SK-N-SH treated with all-trans-retinoic acid at 6 μM for 48 hours (cell line): ENCODE measurements around the gene EPHX1.

ENCODE experiments used
- ATAC-seq: fragments of 200-7000 bp; cut with Tn5 transposase; 3 replicates; pipeline ENCODE4 v1.9.1; 2020; ENCODE audit warnings: mild to moderate bottlenecking, moderate library complexity
- ARNTL ChIP-seq: fragments of 450-650 bp; formaldehyde crosslinking; IDR thresholded peaks from 2 replicates; pipeline ENCODE4 v1.5.0; 2020; ENCODE audit warnings: low read depth, mild to moderate bottlenecking, moderate library complexity, borderline replicate concordance
- BACH2 ChIP-seq: fragments of 250-450 bp; sonication (Bioruptor Pico); IDR thresholded peaks from 2 replicates; pipeline ENCODE4 v1.9.0; 2021; ENCODE audit warnings: mild to moderate bottlenecking, borderline replicate concordance
- CSDC2 ChIP-seq: fragments of 250-450 bp; sonication (Bioruptor Pico); IDR thresholded peaks from 2 replicates; pipeline ENCODE4 v1.5.0; 2020; ENCODE audit warnings: mild to moderate bottlenecking, moderate library complexity
- ESRRG ChIP-seq: fragments of 250-450 bp; sonication (Bioruptor Pico); IDR thresholded peaks from 2 replicates; pipeline ENCODE4 v1.6.1; 2021; ENCODE audit warnings: mild to moderate bottlenecking
- GLIS3 ChIP-seq: fragments of 250-450 bp; sonication (Bioruptor Pico); IDR thresholded peaks from 2 replicates; pipeline ENCODE4 v1.5.0; 2020; ENCODE audit warnings: mild to moderate bottlenecking, moderate library complexity
- ISL1 ChIP-seq: fragments of 250-450 bp; sonication (Bioruptor Pico); IDR thresholded peaks from 2 replicates; pipeline ENCODE4 v2.1.2; 2022; ENCODE audit warnings: mild to moderate bottlenecking, moderate library complexity
- OSR1 ChIP-seq: fragments of 250-450 bp; sonication (Bioruptor Pico); IDR thresholded peaks from 2 replicates; pipeline ENCODE4 v1.8.0; 2022; ENCODE audit warnings: moderate library complexity, mild to moderate bottlenecking, inconsistent platforms
- PPARA ChIP-seq: fragments of 250-450 bp; sonication (Bioruptor Pico); IDR thresholded peaks from 2 replicates; pipeline ENCODE4 v1.5.0; 2020; ENCODE audit warnings: mild to moderate bottlenecking, borderline replicate concordance
- SNAI2 ChIP-seq: fragments of 250-450 bp; sonication (Bioruptor Pico); IDR thresholded peaks from 2 replicates; pipeline ENCODE4 v1.5.0; 2020; ENCODE audit warnings: mild to moderate bottlenecking, moderate library complexity
- TCF4 ChIP-seq: fragments of 250-450 bp; sonication (Bioruptor Pico); IDR thresholded peaks from 2 replicates; pipeline ENCODE4 v1.8.0; 2021; ENCODE audit warnings: mild to moderate bottlenecking, moderate library complexity, borderline replicate concordance
- TOX ChIP-seq: fragments of 250-450 bp; sonication (Bioruptor Pico); IDR thresholded peaks from 2 replicates; pipeline ENCODE4 v1.8.0; 2021; ENCODE audit warnings: mild to moderate bottlenecking, moderate library complexity, borderline replicate concordance
- ZC3H10 ChIP-seq: fragments of 250-450 bp; sonication (Bioruptor Pico); IDR thresholded peaks from 2 replicates; pipeline ENCODE4 v1.5.1; 2021; ENCODE audit warnings: mild to moderate bottlenecking, moderate library complexity
- ZFP3 ChIP-seq: fragments of 250-450 bp; sonication (Bioruptor Pico); IDR thresholded peaks from 2 replicates; pipeline ENCODE4 v1.5.0; 2020; ENCODE audit warnings: mild to moderate bottlenecking, moderate library complexity
- ZFP30 ChIP-seq: fragments of 450-650 bp; formaldehyde crosslinking; IDR thresholded peaks from 2 replicates; pipeline ENCODE4 v1.5.0; 2022; ENCODE audit warnings: mild to moderate bottlenecking, moderate library complexity
- ZNF565 ChIP-seq: fragments of 450-650 bp; formaldehyde crosslinking; conservative IDR thresholded peaks from 2 replicates; pipeline ENCODE4 v1.5.0; 2020; ENCODE audit warnings: low read depth, mild to moderate bottlenecking, moderate library complexity
- ZNF70 ChIP-seq: fragments of 450-650 bp; formaldehyde crosslinking; IDR thresholded peaks from 2 replicates; pipeline ENCODE4 v1.5.0; 2020; ENCODE audit warnings: mild to moderate bottlenecking, moderate library complexity
- ZNF8 ChIP-seq: fragments of 450-650 bp; formaldehyde crosslinking; IDR thresholded peaks from 2 replicates; pipeline ENCODE4 v1.5.0; 2020; ENCODE audit warnings: mild to moderate bottlenecking, moderate library complexity
- TF ChIP-seq, protein P1 (sequence below): fragments of 250-450 bp; sonication (Bioruptor Pico); IDR thresholded peaks from 2 replicates; pipeline ENCODE4 v1.8.0; 2021; ENCODE audit warnings: low read depth, mild to moderate bottlenecking, moderate library complexity, borderline replicate concordance
- TF ChIP-seq, protein P2 (sequence below): fragments of 250-450 bp; sonication (Bioruptor Pico); IDR thresholded peaks from 2 replicates; pipeline ENCODE4 v1.5.1; 2020; ENCODE audit warnings: low read depth, mild to moderate bottlenecking, moderate library complexity
- TF ChIP-seq, protein P3 (sequence below): fragments of 250-450 bp; sonication (Bioruptor Pico); IDR thresholded peaks from 2 replicates; pipeline ENCODE4 v1.8.0; 2020; ENCODE audit warnings: mild to moderate bottlenecking, moderate library complexity, borderline replicate concordance
- TF ChIP-seq, protein P4 (sequence below): fragments of 250-450 bp; sonication (Bioruptor Pico); IDR thresholded peaks from 2 replicates; pipeline ENCODE4 v1.5.0; 2020; ENCODE audit warnings: mild to moderate bottlenecking, moderate library complexity

The EPHX1 gene

DNA sequence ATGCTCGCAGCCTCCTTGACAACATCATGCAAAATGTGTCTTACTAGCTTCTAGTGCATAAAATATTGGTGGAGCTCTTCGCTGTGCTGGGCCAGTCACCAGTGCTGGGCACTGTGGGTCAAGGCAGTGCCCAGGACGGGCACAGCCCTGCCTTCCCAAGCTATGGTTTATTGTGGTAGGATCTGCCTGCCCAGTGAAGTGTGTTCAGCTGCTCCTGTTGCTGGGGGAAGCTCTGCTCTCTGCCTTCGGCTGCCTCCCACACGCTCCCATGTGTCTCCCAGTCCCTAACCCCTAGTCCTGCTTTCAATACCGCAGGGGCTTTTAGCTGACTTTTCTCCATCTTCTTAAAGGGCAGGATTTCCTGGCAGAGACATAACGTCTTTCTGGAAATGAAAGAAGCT, 15.7 kb downstream of the EPHX1 start:
- ATAC-seq = no peak
- TF ChIP-seq ZNF8 (CRISPR knock-in tag) (no peak), ESRRG (no peak), PPARA (CRISPR knock-in tag) (no peak), ZFP30 (CRISPR knock-in tag) (no peak), ISL1 (no peak), BACH2 (CRISPR knock-in tag) (no peak), TCF4 (CRISPR knock-in tag) (no peak), GLIS3 (CRISPR knock-in tag) (no peak), OSR1 (CRISPR knock-in tag) (no peak), SNAI2 (CRISPR knock-in tag) (no peak), ARNTL (CRISPR knock-in tag) (no peak), ZC3H10 (CRISPR knock-in tag) (no peak), ZNF70 (CRISPR knock-in tag) (no peak)
- TF ChIP-seq, protein P1, sequence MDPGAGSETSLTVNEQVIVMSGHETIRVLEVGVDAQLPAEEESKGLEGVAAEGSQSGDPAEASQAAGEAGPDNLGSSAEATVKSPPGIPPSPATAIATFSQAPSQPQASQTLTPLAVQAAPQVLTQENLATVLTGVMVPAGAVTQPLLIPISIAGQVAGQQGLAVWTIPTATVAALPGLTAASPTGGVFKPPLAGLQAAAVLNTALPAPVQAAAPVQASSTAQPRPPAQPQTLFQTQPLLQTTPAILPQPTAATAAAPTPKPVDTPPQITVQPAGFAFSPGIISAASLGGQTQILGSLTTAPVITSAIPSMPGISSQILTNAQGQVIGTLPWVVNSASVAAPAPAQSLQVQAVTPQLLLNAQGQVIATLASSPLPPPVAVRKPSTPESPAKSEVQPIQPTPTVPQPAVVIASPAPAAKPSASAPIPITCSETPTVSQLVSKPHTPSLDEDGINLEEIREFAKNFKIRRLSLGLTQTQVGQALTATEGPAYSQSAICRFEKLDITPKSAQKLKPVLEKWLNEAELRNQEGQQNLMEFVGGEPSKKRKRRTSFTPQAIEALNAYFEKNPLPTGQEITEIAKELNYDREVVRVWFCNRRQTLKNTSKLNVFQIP = no peak
- TF ChIP-seq, protein P2, sequence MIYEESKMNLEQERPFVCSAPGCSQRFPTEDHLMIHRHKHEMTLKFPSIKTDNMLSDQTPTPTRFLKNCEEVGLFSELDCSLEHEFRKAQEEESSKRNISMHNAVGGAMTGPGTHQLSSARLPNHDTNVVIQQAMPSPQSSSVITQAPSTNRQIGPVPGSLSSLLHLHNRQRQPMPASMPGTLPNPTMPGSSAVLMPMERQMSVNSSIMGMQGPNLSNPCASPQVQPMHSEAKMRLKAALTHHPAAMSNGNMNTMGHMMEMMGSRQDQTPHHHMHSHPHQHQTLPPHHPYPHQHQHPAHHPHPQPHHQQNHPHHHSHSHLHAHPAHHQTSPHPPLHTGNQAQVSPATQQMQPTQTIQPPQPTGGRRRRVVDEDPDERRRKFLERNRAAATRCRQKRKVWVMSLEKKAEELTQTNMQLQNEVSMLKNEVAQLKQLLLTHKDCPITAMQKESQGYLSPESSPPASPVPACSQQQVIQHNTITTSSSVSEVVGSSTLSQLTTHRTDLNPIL (CRISPR knock-in tag) = no peak

DNA sequence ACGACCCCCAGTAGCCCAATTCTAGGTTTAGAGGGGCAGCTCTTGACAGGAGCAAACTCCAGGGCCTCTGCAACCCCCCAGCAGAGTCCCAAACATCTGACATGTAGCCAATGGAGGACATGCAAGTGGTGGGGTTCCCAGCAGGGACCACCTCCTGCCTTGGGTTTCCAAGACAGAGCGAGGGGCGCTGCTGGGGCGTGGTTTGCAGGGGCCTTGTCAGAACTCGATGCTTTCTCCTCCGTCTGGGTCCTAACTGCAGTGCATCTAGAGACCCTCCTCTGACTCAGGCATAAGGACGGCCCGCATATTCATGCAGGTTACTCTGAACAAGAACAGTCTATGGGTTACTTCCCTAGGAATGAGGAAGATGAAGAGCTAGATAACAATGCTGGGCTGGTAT, 17.2 kb downstream of the EPHX1 start:
- TF ChIP-seq SNAI2 (CRISPR knock-in tag) = no peak
- TF ChIP-seq CSDC2 (CRISPR knock-in tag) = no peak
- TF ChIP-seq TCF4 (CRISPR knock-in tag) = no peak
- no peak for TF ChIP-seq ZNF8 (CRISPR knock-in tag)
- TF ChIP-seq, all 23 proteins: peak for 0
- no peak for ATAC-seq

DNA sequence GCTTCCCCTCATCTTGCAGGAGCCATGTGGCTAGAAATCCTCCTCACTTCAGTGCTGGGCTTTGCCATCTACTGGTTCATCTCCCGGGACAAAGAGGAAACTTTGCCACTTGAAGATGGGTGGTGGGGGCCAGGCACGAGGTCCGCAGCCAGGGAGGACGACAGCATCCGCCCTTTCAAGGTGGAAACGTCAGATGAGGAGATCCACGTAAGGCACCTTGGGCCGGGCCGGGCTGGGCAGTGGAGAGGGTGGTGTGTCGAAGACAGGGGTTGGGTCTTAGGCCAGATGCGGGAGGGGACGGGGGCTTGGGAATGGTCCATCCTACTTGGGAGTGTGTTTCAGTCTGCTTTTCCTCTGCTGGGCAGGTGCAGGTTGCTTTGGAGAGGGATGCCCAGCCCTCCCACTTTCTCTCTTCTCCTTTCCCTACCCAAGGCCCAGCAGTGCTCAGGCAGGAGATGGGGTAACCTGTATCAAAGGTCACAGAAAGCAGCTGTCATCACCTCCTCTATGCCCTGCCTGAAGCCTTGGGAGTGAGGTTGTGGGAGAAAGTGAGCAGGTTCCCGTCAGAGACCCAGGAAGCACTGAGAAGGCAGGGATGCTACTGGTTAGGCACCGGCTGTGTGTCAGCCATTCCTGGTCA, 18.9 kb downstream of the EPHX1 start:
- TF ChIP-seq TOX (CRISPR knock-in tag) = no peak
- TF ChIP-seq OSR1 (CRISPR knock-in tag) = no peak
- TF ChIP-seq ZC3H10 (CRISPR knock-in tag) = no peak
- TF ChIP-seq, protein P3, sequence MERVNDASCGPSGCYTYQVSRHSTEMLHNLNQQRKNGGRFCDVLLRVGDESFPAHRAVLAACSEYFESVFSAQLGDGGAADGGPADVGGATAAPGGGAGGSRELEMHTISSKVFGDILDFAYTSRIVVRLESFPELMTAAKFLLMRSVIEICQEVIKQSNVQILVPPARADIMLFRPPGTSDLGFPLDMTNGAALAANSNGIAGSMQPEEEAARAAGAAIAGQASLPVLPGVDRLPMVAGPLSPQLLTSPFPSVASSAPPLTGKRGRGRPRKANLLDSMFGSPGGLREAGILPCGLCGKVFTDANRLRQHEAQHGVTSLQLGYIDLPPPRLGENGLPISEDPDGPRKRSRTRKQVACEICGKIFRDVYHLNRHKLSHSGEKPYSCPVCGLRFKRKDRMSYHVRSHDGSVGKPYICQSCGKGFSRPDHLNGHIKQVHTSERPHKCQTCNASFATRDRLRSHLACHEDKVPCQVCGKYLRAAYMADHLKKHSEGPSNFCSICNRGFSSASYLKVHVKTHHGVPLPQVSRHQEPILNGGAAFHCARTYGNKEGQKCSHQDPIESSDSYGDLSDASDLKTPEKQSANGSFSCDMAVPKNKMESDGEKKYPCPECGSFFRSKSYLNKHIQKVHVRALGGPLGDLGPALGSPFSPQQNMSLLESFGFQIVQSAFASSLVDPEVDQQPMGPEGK (CRISPR knock-in tag) = no peak
- no peak for TF ChIP-seq ARNTL (CRISPR knock-in tag)
- TF ChIP-seq, protein P4, sequence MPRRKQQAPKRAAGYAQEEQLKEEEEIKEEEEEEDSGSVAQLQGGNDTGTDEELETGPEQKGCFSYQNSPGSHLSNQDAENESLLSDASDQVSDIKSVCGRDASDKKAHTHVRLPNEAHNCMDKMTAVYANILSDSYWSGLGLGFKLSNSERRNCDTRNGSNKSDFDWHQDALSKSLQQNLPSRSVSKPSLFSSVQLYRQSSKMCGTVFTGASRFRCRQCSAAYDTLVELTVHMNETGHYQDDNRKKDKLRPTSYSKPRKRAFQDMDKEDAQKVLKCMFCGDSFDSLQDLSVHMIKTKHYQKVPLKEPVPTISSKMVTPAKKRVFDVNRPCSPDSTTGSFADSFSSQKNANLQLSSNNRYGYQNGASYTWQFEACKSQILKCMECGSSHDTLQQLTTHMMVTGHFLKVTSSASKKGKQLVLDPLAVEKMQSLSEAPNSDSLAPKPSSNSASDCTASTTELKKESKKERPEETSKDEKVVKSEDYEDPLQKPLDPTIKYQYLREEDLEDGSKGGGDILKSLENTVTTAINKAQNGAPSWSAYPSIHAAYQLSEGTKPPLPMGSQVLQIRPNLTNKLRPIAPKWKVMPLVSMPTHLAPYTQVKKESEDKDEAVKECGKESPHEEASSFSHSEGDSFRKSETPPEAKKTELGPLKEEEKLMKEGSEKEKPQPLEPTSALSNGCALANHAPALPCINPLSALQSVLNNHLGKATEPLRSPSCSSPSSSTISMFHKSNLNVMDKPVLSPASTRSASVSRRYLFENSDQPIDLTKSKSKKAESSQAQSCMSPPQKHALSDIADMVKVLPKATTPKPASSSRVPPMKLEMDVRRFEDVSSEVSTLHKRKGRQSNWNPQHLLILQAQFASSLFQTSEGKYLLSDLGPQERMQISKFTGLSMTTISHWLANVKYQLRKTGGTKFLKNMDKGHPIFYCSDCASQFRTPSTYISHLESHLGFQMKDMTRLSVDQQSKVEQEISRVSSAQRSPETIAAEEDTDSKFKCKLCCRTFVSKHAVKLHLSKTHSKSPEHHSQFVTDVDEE (CRISPR knock-in tag) = no peak
- TF ChIP-seq, protein P1 = no peak
- no peak for TF ChIP-seq ZNF70 (CRISPR knock-in tag)
- TF ChIP-seq PPARA (CRISPR knock-in tag) = no peak
- no peak for TF ChIP-seq ZNF565 (CRISPR knock-in tag)
- TF ChIP-seq, protein P2 (CRISPR knock-in tag) = no peak
- no peak for TF ChIP-seq TCF4 (CRISPR knock-in tag)
- TF ChIP-seq ZFP30 (CRISPR knock-in tag) = no peak
- TF ChIP-seq ISL1 = no peak
- no peak for TF ChIP-seq ZFP3
- no peak for TF ChIP-seq CSDC2 (CRISPR knock-in tag)
- no peak for TF ChIP-seq BACH2 (CRISPR knock-in tag)

More for the DNA sequence above, 18.9 kb downstream of the EPHX1 start:
- ATAC-seq = no peak
